Activated naive CD4-positive, alpha-beta T cell treated with anti-CD3 and anti-CD28 coated beads, Interleukin-2, amount 50 U/mL, for 24 hours (primary cell): ENCODE results near the gene KRT3.
"Not testable (repeated sequence)": the region's sequence is repeated elsewhere in the genome, so short reads cannot be mapped to it uniquely, and the experiment has no call there.

Experiments
- H3K27ac Mint-ChIP-seq: one replicate; pipeline ENCODE4 v1.8.0; 2021; ENCODE audit warnings: mild to moderate bottlenecking, mixed read lengths
- H3K27me3 Mint-ChIP-seq: one replicate; pipeline ENCODE4 v1.8.0; 2021; ENCODE audit warnings: mixed read lengths
- H3K36me3 Mint-ChIP-seq: one replicate; pipeline ENCODE4 v1.8.0; 2021; ENCODE audit warnings: mixed read lengths
- H3K4me1 Mint-ChIP-seq: one replicate; pipeline ENCODE4 v1.8.0; 2021; ENCODE audit warnings: mixed read lengths
- H3K4me3 Mint-ChIP-seq: one replicate; pipeline ENCODE4 v1.8.0; 2021; ENCODE audit warnings: mild to moderate bottlenecking, mixed read lengths
- H3K9me3 Mint-ChIP-seq: one replicate; pipeline ENCODE4 v1.8.0; 2021; ENCODE audit warnings: mixed read lengths

Gene KRT3

GRCh38 chr12:52756281-52756960 is 39.5 kb downstream of the KRT3 start:
- H3K27ac Mint-ChIP-seq, result no peak overlapping the region
- no peaks in the 10 kb centered on the region for H3K4me1 Mint-ChIP-seq
- H3K36me3 Mint-ChIP-seq, result peaks cover 7% of the 10 kb centered on the region
- no peak overlapping the region for H3K4me3 Mint-ChIP-seq
- H3K27me3 Mint-ChIP-seq, result peaks cover 2% of the 10 kb centered on the region
- no peaks in the 10 kb centered on the region for H3K9me3 Mint-ChIP-seq

- Mint-ChIP-seq H3K36me3 (peaks cover 3% of the 10 kb centered on the region), H3K27me3 (peaks cover 2% of the 10 kb centered on the region), H3K27ac (no peak overlapping the region), H3K4me1 (no peaks in the 10 kb centered on the region), H3K9me3 (no peaks in the 10 kb centered on the region), H3K4me3 (no peak overlapping the region)
These were observed 40.4 kb downstream of the KRT3 start for GRCh38 chr12:52755533-52755932.

- Mint-ChIP-seq H3K27me3 (peaks cover 2% of the 10 kb centered on the region), H3K4me1 (peaks cover 2% of the 10 kb centered on the region), H3K27ac (no peak overlapping the region), H3K9me3 (no peaks in the 10 kb centered on the region), H3K4me3 (no peak overlapping the region), H3K36me3 (no peaks in the 10 kb centered on the region)
These were observed 41.8 kb downstream of the KRT3 start for GRCh38 chr12:52754135-52754534.

- Mint-ChIP-seq H3K4me3 (no peak overlapping the region), H3K27me3 (peaks cover 2% of the 10 kb centered on the region), H3K4me1 (peaks cover 10% of the 10 kb centered on the region), H3K36me3 (no peaks in the 10 kb centered on the region), H3K9me3 (no peaks in the 10 kb centered on the region), H3K27ac (no peak overlapping the region)
These were observed 42.6 kb downstream of the KRT3 start for GRCh38 chr12:52753283-52753682.

- Mint-ChIP-seq H3K36me3 (no peaks in the 10 kb centered on the region), H3K4me3 (no peak overlapping the region), H3K9me3 (no peaks in the 10 kb centered on the region), H3K4me1 (peaks cover 15% of the 10 kb centered on the region), H3K27ac (no peak overlapping the region), H3K27me3 (peaks cover 2% of the 10 kb centered on the region)
These were observed 43.4 kb downstream of the KRT3 start for GRCh38 chr12:52752516-52752915.

- H3K36me3 Mint-ChIP-seq, result no peaks in the 10 kb centered on the region
- peaks cover 15% of the 10 kb centered on the region for H3K4me1 Mint-ChIP-seq
- H3K27ac Mint-ChIP-seq, result no peak overlapping the region
- no peak overlapping the region for H3K4me3 Mint-ChIP-seq
- peaks cover 2% of the 10 kb centered on the region for H3K27me3 Mint-ChIP-seq
- no peaks in the 10 kb centered on the region for H3K9me3 Mint-ChIP-seq
These were observed 44.1 kb downstream of the KRT3 start for GRCh38 chr12:52751795-52752194.

- peak overlapping the region; percentile 59 for H3K27ac Mint-ChIP-seq
- not testable (repeated sequence) for H3K4me3 Mint-ChIP-seq, H3K9me3 Mint-ChIP-seq, H3K27me3 Mint-ChIP-seq, H3K36me3 Mint-ChIP-seq
- H3K4me1 Mint-ChIP-seq, result peaks cover 15% of the 10 kb centered on the region
These were observed 45.4 kb downstream of the KRT3 start for GRCh38 chr12:52750532-52750931.

GRCh38 chr12:52749827-52750226 is 46.1 kb downstream of the KRT3 start:
- H3K27ac Mint-ChIP-seq, result no peak overlapping the region
- H3K36me3 Mint-ChIP-seq, result no peaks in the 10 kb centered on the region
- peaks cover 15% of the 10 kb centered on the region for H3K4me1 Mint-ChIP-seq
- H3K9me3 Mint-ChIP-seq, result no peaks in the 10 kb centered on the region
- no peak overlapping the region for H3K4me3 Mint-ChIP-seq
- H3K27me3 Mint-ChIP-seq, result peaks cover 2% of the 10 kb centered on the region

GRCh38 chr12:52748578-52748977 is 47.3 kb downstream of the KRT3 start:
- Mint-ChIP-seq H3K36me3 (no peaks in the 10 kb centered on the region), H3K4me1 (peaks cover 15% of the 10 kb centered on the region), H3K27ac (no peak overlapping the region), H3K9me3 (no peaks in the 10 kb centered on the region), H3K4me3 (no peak overlapping the region), H3K27me3 (peaks cover 2% of the 10 kb centered on the region)

- Mint-ChIP-seq H3K27ac (no peak overlapping the region), H3K4me1 (peaks cover 15% of the 10 kb centered on the region), H3K27me3 (peaks cover 2% of the 10 kb centered on the region), H3K9me3 (no peaks in the 10 kb centered on the region), H3K36me3 (no peaks in the 10 kb centered on the region), H3K4me3 (no peak overlapping the region)
These were observed 50.4 kb downstream of the KRT3 start for GRCh38 chr12:52745554-52745953.

GRCh38 chr12:52744493-52745156 is 51.3 kb downstream of the KRT3 start:
- Mint-ChIP-seq H3K36me3 (no peaks in the 10 kb centered on the region), H3K4me3 (no peak overlapping the region), H3K27ac (no peak overlapping the region), H3K27me3 (peaks cover 2% of the 10 kb centered on the region), H3K9me3 (no peaks in the 10 kb centered on the region), H3K4me1 (peaks cover 15% of the 10 kb centered on the region)

GRCh38 chr12:52742822-52743457 is 53.0 kb downstream of the KRT3 start:
- Mint-ChIP-seq H3K27ac (no peak overlapping the region), H3K27me3 (peaks cover 2% of the 10 kb centered on the region), H3K4me1 (peaks cover 1% of the 10 kb centered on the region), H3K36me3 (no peaks in the 10 kb centered on the region), H3K4me3 (no peak overlapping the region), H3K9me3 (no peaks in the 10 kb centered on the region)

- Mint-ChIP-seq H3K27me3 (peaks cover 2% of the 10 kb centered on the region), H3K4me1 (no peaks in the 10 kb centered on the region), H3K27ac (no peak overlapping the region), H3K36me3 (no peaks in the 10 kb centered on the region), H3K4me3 (no peak overlapping the region), H3K9me3 (no peaks in the 10 kb centered on the region)
These were observed 53.7 kb downstream of the KRT3 start for GRCh38 chr12:52742196-52742580.

GRCh38 chr12:52741375-52742195 is 54.3 kb downstream of the KRT3 start:
- Mint-ChIP-seq H3K27ac (no peak overlapping the region), H3K4me1 (no peaks in the 10 kb centered on the region), H3K27me3 (peaks cover 2% of the 10 kb centered on the region), H3K36me3 (no peaks in the 10 kb centered on the region), H3K4me3 (no peak overlapping the region), H3K9me3 (no peaks in the 10 kb centered on the region)

- Mint-ChIP-seq H3K4me3 (no peak overlapping the region), H3K27ac (no peak overlapping the region), H3K4me1 (no peaks in the 10 kb centered on the region), H3K36me3 (no peaks in the 10 kb centered on the region), H3K9me3 (no peaks in the 10 kb centered on the region), H3K27me3 (peaks cover 2% of the 10 kb centered on the region)
These were observed 55.3 kb downstream of the KRT3 start for GRCh38 chr12:52740584-52740983.

- no peaks in the 10 kb centered on the region for H3K9me3 Mint-ChIP-seq
These were observed 56.0 kb downstream of the KRT3 start for GRCh38 chr12:52739963-52740362.

More at GRCh38 chr12:52739963-52740362, 56.0 kb downstream of the KRT3 start:
- H3K4me3 Mint-ChIP-seq, result no peak overlapping the region
- H3K27ac Mint-ChIP-seq, result no peak overlapping the region
- no peaks in the 10 kb centered on the region for H3K4me1 Mint-ChIP-seq
- H3K27me3 Mint-ChIP-seq, result peaks cover 2% of the 10 kb centered on the region
- no peaks in the 10 kb centered on the region for H3K36me3 Mint-ChIP-seq
